ENCODE results near the gene WDR43. TPM values are rescaled to one million over a fixed set of nuclear protein-coding genes. Genes with fewer than 3 reads are reported as not detected.
A peak's percentile ranks its signal among the peaks of the same experiment; 100 is the strongest.

Gene WDR43
- total RNA-seq, 1 experiment from 2014 or later: 86.5 TPM

DNA sequence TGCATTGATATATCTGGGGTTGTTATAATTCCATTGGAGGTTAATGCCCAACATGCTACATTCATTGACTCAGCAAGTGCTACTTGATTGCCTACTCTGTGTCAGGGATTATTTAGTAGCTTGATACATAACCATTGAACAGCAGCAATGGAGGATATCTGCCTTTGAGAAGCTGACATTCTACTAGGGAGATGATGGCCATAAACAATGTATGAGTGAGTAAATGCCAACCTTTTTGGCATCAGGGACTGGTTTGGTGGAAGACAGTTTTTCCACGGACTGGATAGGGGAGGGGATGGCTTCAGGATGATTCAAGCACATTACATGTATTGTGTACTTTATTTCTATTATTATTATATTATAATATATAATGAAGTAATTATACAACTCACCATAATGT lies 54.7 kb downstream of the WDR43 start:
- BruUV-seq (replicated peaks): no TSS peak
- TF ChIP-seq TCF7L2 (IDR thresholded peaks at IDR 0.05; ENCODE audit: low read depth, low read length): no peak
- TF ChIP-seq, protein P1, sequence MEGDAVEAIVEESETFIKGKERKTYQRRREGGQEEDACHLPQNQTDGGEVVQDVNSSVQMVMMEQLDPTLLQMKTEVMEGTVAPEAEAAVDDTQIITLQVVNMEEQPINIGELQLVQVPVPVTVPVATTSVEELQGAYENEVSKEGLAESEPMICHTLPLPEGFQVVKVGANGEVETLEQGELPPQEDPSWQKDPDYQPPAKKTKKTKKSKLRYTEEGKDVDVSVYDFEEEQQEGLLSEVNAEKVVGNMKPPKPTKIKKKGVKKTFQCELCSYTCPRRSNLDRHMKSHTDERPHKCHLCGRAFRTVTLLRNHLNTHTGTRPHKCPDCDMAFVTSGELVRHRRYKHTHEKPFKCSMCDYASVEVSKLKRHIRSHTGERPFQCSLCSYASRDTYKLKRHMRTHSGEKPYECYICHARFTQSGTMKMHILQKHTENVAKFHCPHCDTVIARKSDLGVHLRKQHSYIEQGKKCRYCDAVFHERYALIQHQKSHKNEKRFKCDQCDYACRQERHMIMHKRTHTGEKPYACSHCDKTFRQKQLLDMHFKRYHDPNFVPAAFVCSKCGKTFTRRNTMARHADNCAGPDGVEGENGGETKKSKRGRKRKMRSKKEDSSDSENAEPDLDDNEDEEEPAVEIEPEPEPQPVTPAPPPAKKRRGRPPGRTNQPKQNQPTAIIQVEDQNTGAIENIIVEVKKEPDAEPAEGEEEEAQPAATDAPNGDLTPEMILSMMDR (IDR thresholded peaks at IDR 0.05): no peak
- TF ChIP-seq SIN3A (IDR thresholded peaks at IDR 0.05; ENCODE audit: borderline replicate concordance, insufficient read depth, low read depth, low read length): no peak
- TF ChIP-seq, protein P2, sequence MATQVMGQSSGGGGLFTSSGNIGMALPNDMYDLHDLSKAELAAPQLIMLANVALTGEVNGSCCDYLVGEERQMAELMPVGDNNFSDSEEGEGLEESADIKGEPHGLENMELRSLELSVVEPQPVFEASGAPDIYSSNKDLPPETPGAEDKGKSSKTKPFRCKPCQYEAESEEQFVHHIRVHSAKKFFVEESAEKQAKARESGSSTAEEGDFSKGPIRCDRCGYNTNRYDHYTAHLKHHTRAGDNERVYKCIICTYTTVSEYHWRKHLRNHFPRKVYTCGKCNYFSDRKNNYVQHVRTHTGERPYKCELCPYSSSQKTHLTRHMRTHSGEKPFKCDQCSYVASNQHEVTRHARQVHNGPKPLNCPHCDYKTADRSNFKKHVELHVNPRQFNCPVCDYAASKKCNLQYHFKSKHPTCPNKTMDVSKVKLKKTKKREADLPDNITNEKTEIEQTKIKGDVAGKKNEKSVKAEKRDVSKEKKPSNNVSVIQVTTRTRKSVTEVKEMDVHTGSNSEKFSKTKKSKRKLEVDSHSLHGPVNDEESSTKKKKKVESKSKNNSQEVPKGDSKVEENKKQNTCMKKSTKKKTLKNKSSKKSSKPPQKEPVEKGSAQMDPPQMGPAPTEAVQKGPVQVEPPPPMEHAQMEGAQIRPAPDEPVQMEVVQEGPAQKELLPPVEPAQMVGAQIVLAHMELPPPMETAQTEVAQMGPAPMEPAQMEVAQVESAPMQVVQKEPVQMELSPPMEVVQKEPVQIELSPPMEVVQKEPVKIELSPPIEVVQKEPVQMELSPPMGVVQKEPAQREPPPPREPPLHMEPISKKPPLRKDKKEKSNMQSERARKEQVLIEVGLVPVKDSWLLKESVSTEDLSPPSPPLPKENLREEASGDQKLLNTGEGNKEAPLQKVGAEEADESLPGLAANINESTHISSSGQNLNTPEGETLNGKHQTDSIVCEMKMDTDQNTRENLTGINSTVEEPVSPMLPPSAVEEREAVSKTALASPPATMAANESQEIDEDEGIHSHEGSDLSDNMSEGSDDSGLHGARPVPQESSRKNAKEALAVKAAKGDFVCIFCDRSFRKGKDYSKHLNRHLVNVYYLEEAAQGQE (IDR thresholded peaks at IDR 0.05; ENCODE audit: insufficient read depth in 1 of 2, low read depth in 2 of 2, low read length in 1 of 2): no peak
- TF ChIP-seq POLR2AphosphoS5 (IDR thresholded peaks at IDR 0.05; ENCODE audit: low read depth, low read length): no peak
- Histone ChIP-seq H3K9me3 (ENCODE audit: control insufficient read depth, insufficient read depth, low read depth, low read length) (peaks cover 7% of the 10 kb centered on the region; the same call in 1 of the 2 replicates), H3K27me3 (ENCODE audit: control insufficient read depth, insufficient read depth, low read length) (no peaks in the 10 kb centered on the region), H3K4me1 (ENCODE audit: control insufficient read depth, insufficient read depth, low read length) (0 out of 2 replicates have a peak, but pooled peaks cover 6% of the 10 kb centered on the region), H3K36me3 (ENCODE audit: control insufficient read depth, insufficient read depth, low read length) (peaks cover 43% of the 10 kb centered on the region), H3K27ac (ENCODE audit: low read length) (no peak overlapping the region), H3K4me3 (ENCODE audit: low read depth in 2 of 2, low read length in 2 of 2) (no peak overlapping the region)
- ATAC-seq: no peak
- no peak for DNase-seq (ENCODE audit: low read depth, low spot score)
- intact Hi-C loops (cut with micrococcal nuclease; ENCODE audit: unreplicated experiment): no loop called here
- ChIA-PET POLR2A (no interaction called here), CTCF (no interaction called here)
- in situ Hi-C loops (cut with HindIII; ENCODE audit: low pct_unique_long_range_greater_than_20kb, low sequenced_read_pairs): no loop called here

DNA sequence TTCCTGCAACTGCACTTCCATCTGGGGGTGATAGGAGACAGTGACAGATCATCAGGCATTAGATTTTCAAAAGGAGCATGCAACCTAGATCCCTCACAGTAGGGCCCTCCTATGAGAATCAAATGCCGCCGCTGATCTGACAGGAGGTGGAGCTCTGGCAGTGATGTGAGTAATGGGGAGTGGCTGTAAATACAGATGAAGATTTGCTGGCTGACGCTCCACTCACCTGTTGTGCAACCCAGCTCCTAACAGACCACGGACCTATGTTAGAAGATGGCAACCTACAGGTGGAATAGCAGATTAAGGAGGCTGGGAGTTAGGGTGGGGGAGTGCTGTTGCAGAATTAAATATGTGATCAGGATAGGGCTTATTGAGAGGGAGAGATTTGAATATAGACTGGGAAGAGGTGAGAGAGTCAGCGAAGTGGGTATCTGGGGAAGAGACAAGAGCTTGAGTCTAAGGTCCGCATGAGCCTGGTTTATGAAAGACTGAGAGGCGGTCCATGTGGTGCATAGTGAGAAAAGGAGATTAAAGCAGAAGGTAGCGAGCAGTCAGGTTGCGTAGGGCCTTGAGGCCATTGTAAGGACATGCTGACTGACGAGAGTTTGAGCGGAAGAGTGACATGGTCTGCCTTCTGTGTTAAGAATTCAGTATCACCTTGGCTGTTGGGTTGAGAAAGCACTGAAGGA lies 55.3 kb downstream of the WDR43 start:
- H3K4me3 ChIP-seq (ENCODE audit: low read depth in 2 of 2, low read length in 2 of 2): no peak overlapping the region
- ChIA-PET CTCF (no interaction called here), POLR2A (no interaction called here)
- BruUV-seq (replicated peaks): no TSS peak
- TF ChIP-seq POLR2AphosphoS5 (IDR thresholded peaks at IDR 0.05; ENCODE audit: low read depth, low read length): peak; percentile 59
- no peak for TF ChIP-seq TCF7L2 (IDR thresholded peaks at IDR 0.05; ENCODE audit: low read depth, low read length)
- TF ChIP-seq SIN3A (IDR thresholded peaks at IDR 0.05; ENCODE audit: borderline replicate concordance, insufficient read depth, low read depth, low read length): no peak
- TF ChIP-seq, protein P2 (IDR thresholded peaks at IDR 0.05; ENCODE audit: insufficient read depth in 1 of 2, low read depth in 2 of 2, low read length in 1 of 2): no peak
- TF ChIP-seq, protein P1 (IDR thresholded peaks at IDR 0.05): no peak
- H3K36me3 ChIP-seq (ENCODE audit: control insufficient read depth, insufficient read depth, low read length): peaks cover 39% of the 10 kb centered on the region
- intact Hi-C loops (cut with micrococcal nuclease; ENCODE audit: unreplicated experiment): loop anchor here (5.0 kb wide), 1 partner anchor 127 kb away; no protein-coding TSS in a partner anchor
- H3K27ac ChIP-seq (ENCODE audit: low read length): no peak overlapping the region
- H3K27me3 ChIP-seq (ENCODE audit: control insufficient read depth, insufficient read depth, low read length): no peaks in the 10 kb centered on the region
- peak; percentile 22; the same call in 1 of the 2 replicates for ATAC-seq
- in situ Hi-C loops (cut with HindIII; ENCODE audit: low pct_unique_long_range_greater_than_20kb, low sequenced_read_pairs): no loop called here
- DNase-seq (ENCODE audit: low read depth, low spot score): no peak
- 0 out of 2 replicates have a peak, but pooled peaks cover 6% of the 10 kb centered on the region for H3K4me1 ChIP-seq (ENCODE audit: control insufficient read depth, insufficient read depth, low read length)
- peaks cover 7% of the 10 kb centered on the region; the same call in 1 of the 2 replicates for H3K9me3 ChIP-seq (ENCODE audit: control insufficient read depth, insufficient read depth, low read depth, low read length)
